Stimulated activated CD4-positive, alpha-beta T cell treated with anti-CD3 and anti-CD28 coated beads, Interleukin-4, amount 100 ng/mL, for 1 hour (primary cell): ENCODE results near the gene HMGXB4.

Experiments
- DNase-seq: peaks from one replicate; pipeline ENCODE4 v3.0.0-alpha.2; 2020

HMGXB4 gene

DNA sequence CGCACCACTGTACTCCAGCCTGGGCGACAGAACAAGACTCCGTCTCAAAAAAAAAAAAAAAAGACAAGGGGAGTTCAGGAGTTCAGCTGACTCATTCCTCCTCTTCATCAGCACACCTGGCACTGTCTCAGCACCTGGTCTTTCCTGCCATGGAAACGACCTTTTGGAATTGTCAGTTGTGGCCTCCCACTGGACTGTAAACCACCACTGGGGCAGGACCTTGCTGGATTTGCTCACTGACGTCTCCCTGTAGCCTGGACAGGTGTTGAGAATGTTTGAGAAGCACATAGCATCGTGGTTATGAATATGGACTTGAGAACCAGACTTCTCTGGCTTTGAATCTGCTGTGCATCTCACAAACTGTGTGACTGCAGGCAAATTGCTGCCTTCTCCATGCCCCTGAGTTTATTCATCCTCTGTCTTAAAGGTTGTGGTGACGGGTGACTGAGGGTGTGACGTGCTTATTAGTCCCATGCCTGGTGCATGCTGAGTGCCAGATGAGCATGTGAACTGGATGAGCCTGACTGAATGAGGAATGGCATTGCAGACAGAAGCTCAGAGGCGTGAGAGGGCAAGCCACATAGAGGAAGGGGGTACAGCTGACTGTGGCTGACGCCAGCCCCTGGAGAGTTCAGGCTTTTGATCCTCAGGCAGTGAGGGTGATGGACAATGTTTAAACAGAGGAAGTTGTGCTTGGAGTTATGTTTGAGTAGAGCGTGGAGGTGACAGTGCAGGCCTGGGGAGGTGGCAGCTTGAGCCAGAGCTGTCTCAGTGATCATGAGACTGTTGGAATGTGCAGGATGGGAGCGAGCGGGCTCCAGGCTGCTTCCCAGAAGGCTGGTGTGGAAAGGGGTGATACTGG lies 55.1 kb downstream of the HMGXB4 start:
- DNase-seq = no peak

DNA sequence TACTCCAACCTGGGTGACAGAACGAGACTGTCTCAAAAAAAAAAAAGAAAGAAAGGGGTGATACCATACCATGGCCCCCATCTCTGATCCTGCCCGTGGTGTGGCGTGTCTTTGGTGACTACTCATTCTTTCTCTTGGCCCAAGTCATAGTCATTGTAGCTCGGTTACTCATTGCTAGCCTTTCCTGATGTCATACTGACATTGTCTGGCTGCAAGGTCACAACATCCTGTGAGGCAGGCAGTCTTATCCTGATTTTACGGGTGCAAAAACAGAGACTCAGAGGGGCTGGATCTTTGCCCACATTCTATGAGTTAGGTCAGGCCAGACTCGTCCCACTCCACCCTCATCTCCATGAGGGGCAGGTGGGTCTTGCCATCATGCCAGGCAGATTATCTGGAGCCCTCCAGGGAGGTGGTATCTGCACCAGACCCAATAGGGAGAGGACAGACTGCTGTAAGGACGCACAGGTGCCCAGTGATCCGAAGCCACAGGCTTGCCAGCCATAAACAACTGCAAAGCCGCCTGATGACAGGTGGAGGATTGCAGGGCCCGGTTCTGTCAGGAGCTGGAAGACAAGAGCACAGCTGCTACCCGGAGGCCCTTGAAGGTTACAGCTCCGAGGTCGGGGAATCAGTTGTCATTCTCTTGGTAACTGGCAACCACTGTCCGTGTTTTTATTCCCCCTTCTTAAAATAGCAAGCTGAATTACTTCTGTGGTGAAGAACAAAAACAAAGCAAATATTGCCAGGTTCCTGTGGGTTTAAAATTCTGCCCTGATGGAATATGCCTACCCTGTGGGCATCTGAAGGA lies 56.2 kb downstream of the HMGXB4 start:
- no peak for DNase-seq

DNA sequence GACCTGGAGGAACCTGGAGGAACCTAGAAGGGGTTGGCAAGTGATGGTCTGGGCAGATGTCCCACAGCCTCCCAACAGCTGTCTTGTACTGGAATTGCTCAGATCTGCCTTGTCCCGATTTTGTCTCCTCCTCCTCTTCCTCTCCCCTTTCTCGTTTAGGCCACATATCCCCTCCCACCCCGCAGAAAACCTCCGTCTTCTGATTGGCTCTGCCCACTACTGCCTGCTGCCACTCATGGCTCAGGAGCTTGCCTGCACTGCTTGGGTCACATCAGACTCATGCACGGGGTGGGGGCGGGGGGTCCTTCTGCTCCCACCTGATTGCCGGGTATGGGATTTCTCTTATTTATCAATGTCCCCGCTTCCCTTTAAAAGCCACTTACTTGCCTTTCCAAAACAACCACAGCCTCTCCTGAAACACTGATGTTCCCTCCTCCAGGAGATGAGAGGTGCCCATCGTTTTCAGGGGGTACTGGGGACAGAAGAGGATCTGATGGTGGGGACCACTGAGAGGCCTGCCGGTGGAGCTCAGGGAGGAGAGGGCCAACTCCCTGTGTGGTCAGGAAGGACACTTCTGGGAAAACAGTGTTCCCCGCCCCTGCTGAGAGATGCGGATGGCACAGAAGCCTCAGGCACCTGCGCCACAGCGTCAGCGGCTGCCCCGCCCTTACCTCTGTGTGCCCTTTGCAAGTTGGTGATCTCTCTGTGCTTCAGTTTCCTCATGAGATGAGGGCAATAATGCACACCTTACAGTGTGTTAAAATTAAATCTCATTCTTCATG lies 57.1 kb downstream of the HMGXB4 start:
- DNase-seq = no peak

GRCh38 chr22:35315141-35315854 lies 58.0 kb downstream of the HMGXB4 start:
- DNase-seq = no peak

DNA sequence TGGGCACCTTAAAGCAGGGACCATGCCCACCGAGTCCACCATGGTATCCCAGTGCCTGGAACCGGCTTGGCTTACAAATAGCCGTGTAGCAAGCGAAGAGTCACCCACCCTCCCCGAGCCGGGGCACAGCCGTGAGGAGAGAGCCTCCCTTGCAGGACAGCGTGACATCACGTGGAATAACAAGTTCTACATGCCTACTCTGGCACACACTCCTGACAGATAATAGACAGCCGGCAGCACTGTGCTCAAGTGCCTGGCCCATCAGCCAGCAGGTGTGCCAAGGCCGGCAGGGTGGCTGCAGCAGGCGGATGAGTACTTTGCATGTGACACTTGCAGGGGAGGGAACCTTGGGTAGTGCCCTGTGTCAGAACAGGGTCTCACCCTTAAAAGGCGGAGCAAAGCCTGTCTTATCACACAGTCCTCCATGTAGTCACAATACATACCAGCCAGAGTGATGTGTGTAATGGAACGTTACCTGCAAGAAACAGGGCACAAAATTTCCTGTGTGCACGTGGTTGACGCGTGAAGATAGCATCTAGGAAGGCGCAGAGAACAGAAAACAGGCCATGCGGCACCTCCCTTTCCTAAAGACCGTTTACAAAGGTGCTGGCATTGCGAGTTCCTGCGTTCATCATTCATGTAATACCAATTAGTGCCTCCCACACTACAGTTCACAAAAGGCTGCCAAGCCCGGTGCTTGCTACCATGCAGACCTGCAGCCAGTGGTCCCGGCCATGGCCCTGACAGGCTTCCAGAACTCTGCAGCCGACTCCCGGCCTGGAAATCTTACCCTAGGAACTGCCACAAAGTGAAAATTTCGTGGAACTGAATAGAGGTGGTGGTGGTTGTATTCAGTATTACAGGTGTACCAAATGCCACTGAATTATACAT lies 58.8 kb downstream of the HMGXB4 start:
- DNase-seq = no peak

DNA sequence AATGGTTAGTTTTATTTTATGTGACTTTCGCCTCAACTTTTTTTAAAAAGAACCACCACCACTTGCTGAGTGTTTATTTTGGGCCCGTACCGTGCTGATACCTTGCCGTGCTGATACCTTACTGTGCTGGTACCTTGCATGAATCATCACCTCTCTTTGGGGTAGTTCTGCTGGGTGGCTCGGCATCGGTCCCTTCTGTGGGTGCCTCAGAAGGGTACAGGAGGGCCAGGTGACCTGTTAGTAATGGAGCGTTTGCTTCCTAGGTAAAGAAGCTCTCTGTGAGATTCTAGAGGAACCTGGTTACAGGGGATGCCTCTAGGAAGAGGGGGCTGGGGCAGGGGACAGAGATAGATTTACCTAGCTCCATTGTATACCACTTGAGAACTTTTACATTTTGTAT lies 59.5 kb downstream of the HMGXB4 start:
- DNase-seq = no peak

DNA sequence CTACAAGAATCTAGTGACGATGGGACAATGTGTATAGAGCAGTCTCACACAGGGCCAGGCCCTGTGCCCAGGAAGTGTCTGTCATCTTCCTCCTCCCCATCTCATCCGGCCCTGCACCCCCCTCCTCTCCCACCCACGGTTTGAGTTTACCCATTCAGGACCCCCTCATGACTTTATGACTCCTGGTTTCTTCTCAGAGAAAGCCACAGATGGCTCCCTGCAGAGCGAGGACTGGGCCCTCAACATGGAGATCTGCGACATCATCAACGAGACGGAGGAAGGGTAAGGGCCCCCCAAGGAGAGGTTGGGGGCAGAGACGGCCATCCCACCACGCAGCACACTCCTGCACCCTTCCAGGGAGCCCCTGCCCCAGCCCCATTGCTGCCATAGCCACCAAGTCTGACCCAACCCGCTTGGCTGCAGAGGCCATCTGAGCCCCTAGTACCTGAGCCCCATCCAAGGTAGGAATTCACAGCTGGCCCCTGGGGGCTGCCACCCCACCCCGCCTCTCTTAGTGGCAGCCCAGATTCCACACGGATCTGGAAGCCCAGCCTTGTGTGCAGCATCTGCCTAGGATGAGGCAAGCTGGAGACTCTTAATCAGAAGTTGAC lies 60.5 kb downstream of the HMGXB4 start:
- no peak for DNase-seq

DNA sequence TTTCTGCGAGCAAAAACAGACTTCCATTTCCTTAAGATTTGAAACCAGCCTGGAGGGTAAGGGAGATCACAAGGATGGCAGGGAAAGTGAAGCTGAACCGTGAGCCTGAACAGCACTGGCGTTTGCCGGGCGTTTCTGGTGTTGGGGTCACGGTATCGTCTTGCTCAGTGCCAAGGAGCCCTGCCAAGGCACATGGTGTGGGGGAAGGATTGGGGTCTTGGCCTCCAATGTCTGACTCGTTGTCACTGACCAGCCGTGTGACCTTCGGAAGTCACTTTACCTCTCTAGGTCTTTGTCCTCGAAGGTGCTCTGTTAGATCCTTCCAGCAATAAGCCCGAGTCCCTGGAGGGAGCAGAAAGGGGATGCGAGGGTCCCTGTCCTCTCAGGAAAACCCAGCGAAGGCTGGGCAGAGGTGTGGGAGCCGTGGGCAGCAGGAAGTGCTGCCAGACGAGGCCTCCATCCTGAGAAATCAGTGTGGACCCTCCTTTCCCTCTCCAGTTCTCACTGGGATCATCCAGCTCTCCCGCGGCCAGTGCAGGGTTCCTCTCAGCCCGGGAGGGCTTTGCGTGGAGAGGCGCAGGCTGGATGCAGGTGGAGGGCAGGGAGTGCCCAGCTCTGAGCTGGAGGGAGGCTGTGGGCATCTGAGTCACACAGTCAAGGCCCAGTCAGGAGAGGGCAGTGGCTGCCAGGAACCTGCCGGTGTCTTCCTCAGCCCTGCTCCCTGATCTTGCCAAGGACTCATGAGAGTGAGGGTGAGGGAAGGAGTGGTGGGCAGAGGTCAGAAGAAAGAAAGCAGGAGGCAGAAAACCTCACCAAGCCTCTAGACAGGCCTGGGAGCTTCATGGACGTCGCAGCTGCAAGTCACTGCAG lies 61.3 kb downstream of the HMGXB4 start:
- DNase-seq = no peak

DNA sequence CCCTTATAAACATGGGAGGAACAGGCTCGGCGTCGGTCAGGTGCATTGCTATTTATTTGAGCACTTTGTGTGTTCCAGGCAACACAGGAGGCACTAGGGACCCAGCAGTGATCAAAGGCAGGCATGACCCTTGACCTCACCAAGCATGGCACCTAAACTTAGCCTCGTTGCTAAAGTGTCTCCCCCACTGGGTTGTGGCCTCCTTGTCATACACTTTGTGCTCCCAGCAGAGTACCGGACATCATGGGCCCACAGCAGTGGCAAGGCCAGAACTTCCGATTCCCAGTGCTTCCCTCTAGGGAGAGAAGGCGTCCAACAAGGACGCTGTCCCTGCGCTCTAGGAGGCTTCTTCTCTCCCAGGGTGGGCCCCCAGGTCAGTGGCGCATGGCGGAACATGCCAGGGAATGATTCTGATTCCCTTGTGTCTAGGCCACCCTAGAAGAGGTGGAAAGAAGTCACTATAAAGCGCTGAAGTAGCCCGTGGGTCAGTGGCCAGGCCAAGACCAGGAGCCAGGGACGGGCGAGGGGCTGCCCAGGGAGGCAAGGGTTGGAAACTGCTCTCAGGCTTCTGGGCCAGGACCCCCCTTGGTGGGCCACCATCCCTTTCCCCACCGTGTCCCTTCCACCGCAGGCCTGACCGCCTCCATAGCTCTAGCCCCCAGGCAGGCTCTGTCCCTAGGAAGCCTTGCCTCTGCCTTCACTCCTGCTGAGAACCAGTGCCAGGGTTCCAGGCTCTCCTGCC lies 62.1 kb downstream of the HMGXB4 start:
- no peak for DNase-seq

GRCh38 chr22:35322126-35322525 lies 64.8 kb downstream of the HMGXB4 start:
- DNase-seq = no peak

DNA sequence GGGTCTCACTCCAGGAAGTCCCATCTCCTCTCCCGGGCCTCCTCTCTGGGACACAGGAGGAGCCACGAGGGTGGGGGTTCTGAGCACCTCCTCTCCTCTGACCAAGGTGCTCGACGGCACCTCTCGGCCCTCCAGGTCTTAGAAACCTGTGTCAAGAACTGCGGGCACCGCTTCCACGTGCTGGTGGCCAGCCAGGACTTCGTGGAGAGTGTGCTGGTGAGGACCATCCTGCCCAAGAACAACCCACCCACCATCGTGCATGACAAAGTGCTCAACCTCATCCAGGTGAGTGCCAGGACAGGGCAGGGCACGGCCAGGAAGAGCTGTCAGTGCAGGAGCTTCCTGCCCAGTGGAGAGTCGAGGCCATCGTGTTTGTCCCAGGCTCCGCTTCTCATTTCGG lies 65.6 kb downstream of the HMGXB4 start:
- DNase-seq = no peak

- DNase-seq = no peak
Measured at GRCh38 chr22:35323305-35323704, 66.0 kb downstream of the HMGXB4 start.

- no peak for DNase-seq
Measured at GRCh38 chr22:35324067-35324466, 66.8 kb downstream of the HMGXB4 start.

DNA sequence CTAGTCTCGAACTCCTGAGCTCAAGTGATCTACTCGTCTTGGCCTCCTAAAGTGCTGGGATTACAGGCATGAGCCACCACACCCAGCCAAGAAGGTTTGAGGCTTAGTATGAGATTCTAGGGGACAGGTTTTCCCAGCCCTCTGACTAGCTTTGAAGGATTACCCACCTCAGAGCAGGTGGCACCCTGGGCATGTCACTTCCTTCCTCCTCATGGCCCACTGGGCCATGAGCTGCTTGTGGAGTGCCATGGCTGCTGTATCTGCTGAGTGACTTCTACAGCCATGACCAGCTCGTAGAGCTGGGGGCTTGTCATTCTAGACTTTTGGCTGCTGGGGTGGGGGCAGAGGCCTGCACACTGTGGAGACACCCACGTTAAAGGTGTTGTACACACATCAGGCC lies 67.5 kb downstream of the HMGXB4 start:
- DNase-seq = no peak

DNA sequence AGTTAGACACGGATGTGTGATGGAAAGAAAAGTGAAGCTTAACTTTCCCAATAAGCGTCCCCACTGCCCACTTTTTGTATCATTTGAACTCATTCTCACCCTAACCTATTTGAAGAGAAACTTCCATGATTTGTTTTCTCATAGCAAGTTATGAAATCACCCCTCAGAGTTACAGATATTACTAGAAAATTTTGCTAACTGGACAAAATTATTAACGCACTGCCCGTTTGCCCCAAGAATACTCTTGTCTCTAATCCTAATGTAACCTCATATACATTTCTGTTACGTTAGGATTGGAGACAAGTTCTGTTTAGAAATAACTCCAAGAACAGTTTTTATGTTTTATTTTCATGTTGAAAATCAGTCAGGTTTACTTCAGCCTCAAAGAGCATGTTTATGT lies 67.9 kb downstream of the HMGXB4 start:
- DNase-seq = no peak

GRCh38 chr22:35326854-35327562 lies 69.7 kb downstream of the HMGXB4 start:
- no peak for DNase-seq

- DNase-seq = no peak
Measured at GRCh38 chr22:35327690-35328471, 70.6 kb downstream of the HMGXB4 start.

- no peak for DNase-seq
Measured at GRCh38 chr22:35328472-35328885, 71.2 kb downstream of the HMGXB4 start.
